ENCODE results near the gene ZBTB8OS.
A peak's percentile ranks its signal among the peaks of the same experiment; 100 is the strongest.

The ZBTB8OS gene

GRCh38 chr1:32606565-32607371, 43.6 kb downstream of the ZBTB8OS start:
- peak in 3 of 4 experiments; percentile 23 to 57 (median 26) for DNase-seq

GRCh38 chr1:32605711-32606424, 44.5 kb downstream of the ZBTB8OS start:
- DNase-seq, result no peak

- DNase-seq, result no peak
Observed at GRCh38 chr1:32600034-32600433, 50.3 kb downstream of the ZBTB8OS start.

GRCh38 chr1:32592943-32593342, 57.4 kb downstream of the ZBTB8OS start:
- DNase-seq, result no peak

GRCh38 chr1:32580348-32581017, 69.9 kb downstream of the ZBTB8OS start:
- no peak for DNase-seq

Data from suppressor macrophage (primary cell).